Esophagus squamous epithelium (tissue), 5 donors: ENCODE measurements around the gene MKNK1. TPM values are rescaled to one million over a fixed set of nuclear protein-coding genes. Genes with fewer than 3 reads are reported as not detected.
A peak's percentile ranks its signal among the peaks of the same experiment; 100 is the strongest.

Experiments used
- DNase-seq: peaks from one replicate; lab custom pipeline; 2025; lab: John Stamatoyannopoulos, UW
- H3K27ac ChIP-seq, 4 donors: fragments of 200-600 bp; sonication (generic); one replicate each; pipeline ENCODE4 v1.5.1; 2016 to 2019; ENCODE audit warnings: mild to moderate bottlenecking in 1 of 4
- H3K27me3 ChIP-seq, 4 donors: fragments of 200-600 bp; sonication (generic); 1 replicate in 3 of 4; 2 replicates in 1 of 4; pipeline versions ENCODE4 v1.5.1 to v1.6.0; 2017 to 2021; ENCODE audit warnings: antibody characterized with exemption in 1 of 4
- H3K36me3 ChIP-seq, 3 donors: fragments of 200-600 bp; sonication (generic); one replicate each; pipeline ENCODE4 v1.5.1; 2016 to 2019
- H3K4me1 ChIP-seq, 3 donors: fragments of 200-600 bp; sonication (generic); one replicate each; pipeline ENCODE4 v1.5.1; 2017 to 2019
- H3K4me3 ChIP-seq, 4 donors: fragments of 200-600 bp; sonication (generic); 1 replicate in 3 of 4; 2 replicates in 1 of 4; pipeline ENCODE4 v1.5.1; 2016 to 2019; ENCODE audit warnings: mild to moderate bottlenecking in 2 of 4, moderate library complexity in 1 of 4
- H3K9me3 ChIP-seq, 3 donors: fragments of 200-600 bp; sonication (generic); one replicate each; pipeline ENCODE4 v1.5.1; 2016 to 2019
- CTCF ChIP-seq, 6 experiments: fragments of 450-650 bp in 4 of 6; fragments of 200-600 bp in 2 of 6; sonication (generic) in 2 of 6; IDR thresholded peaks; one replicate each; pipeline ENCODE4 v1.5.1; 2016 to 2019; ENCODE audit warnings: antibody characterized with exemption in 6 of 6, mild to moderate bottlenecking in 4 of 6, moderate library complexity in 4 of 6
- POLR2A ChIP-seq, 4 donors: fragments of 450-650 bp; IDR thresholded peaks; one replicate each; pipeline ENCODE4 v1.6.1; 2017; ENCODE audit warnings: antibody characterized with exemption in 4 of 4, mild to moderate bottlenecking in 4 of 4, moderate library complexity in 3 of 4
- WGBS, 2 donors: methylation state at CpG; one replicate each; pipeline ENCODE4 v1.1.5; 2018; 5-methylcytosine and 5-hydroxymethylcytosine counted together
- intact Hi-C: fragments of 100-400 bp; cut with DNase I; formaldehyde crosslinking; loops from one replicate; pipeline ENCODE4 v1.15.0; 2022
- total RNA-seq, 4 donors: library from RNA; depleted of rRNA; stranded (reverse); fragments of >200 nt; gene quantifications; one replicate each; pipeline ENCODE4 v1.1.0, GENCODE V29; 2016
- donor health status: DM: yes; HTN: yes; CAD: no.

MKNK1 gene
- total RNA-seq, 4 donors from 2014 or later = 18.2 to 33.7 (median 33.6) TPM

GRCh38 chr1:46523496-46524353 lies 80.3 kb downstream of the MKNK1 start:
- H3K4me3 ChIP-seq = no peak overlapping the region
- intact Hi-C loops = no loop called here
- H3K4me1 ChIP-seq = peaks cover 15 to 57% (median 22%) of the 10 kb centered on the region in 3 donors
- no peak for TF ChIP-seq POLR2A (IDR thresholded peaks at IDR 0.05)
- no peak for TF ChIP-seq CTCF (IDR thresholded peaks at IDR 0.05)
- 46 to 79% methylated on average over 5 to 7 of the region's 11 CpGs for WGBS, 2 donors
- H3K9me3 ChIP-seq = no peaks in the 10 kb centered on the region
- peaks cover 0 to 48% (median 0%) of the 10 kb centered on the region in 4 donors for H3K27me3 ChIP-seq
- no peaks in the 10 kb centered on the region for H3K36me3 ChIP-seq
- H3K27ac ChIP-seq = peak overlapping the region; percentile 14 to 77 (median 44)
- DNase-seq = no peak

- peaks cover 15 to 57% (median 22%) of the 10 kb centered on the region in 3 donors for H3K4me1 ChIP-seq
- no peaks in the 10 kb centered on the region for H3K9me3 ChIP-seq
- WGBS, 2 donors = 48% methylated on average over 13 of the region's 13 CpGs; no CpG with 5 or more reads in 1 of the 2 donors
- no peak overlapping the region for H3K4me3 ChIP-seq
- peak overlapping the region; percentile 60 to 77 (median 74) for H3K27ac ChIP-seq
- TF ChIP-seq POLR2A (IDR thresholded peaks at IDR 0.05) = no peak
- TF ChIP-seq CTCF (IDR thresholded peaks at IDR 0.05) = no peak
- no peaks in the 10 kb centered on the region for H3K36me3 ChIP-seq
- H3K27me3 ChIP-seq = peaks cover 0 to 50% (median 0%) of the 10 kb centered on the region in 4 donors
- no peak for DNase-seq
- intact Hi-C loops = no loop called here
Measured at GRCh38 chr1:46522969-46523320, 81.1 kb downstream of the MKNK1 start.

GRCh38 chr1:46522184-46522968 lies 81.7 kb downstream of the MKNK1 start:
- no peak overlapping the region for H3K4me3 ChIP-seq
- peaks cover 15 to 62% (median 22%) of the 10 kb centered on the region in 3 donors for H3K4me1 ChIP-seq
- intact Hi-C loops = no loop called here
- WGBS, 2 donors = 9 to 23% methylated on average over 5 to 14 of the region's 16 CpGs
- TF ChIP-seq CTCF (IDR thresholded peaks at IDR 0.05) (no peak), POLR2A (IDR thresholded peaks at IDR 0.05) (no peak)
- no peak for DNase-seq
- peak overlapping the region; percentile 60 to 77 (median 74) for H3K27ac ChIP-seq
- H3K36me3 ChIP-seq = no peaks in the 10 kb centered on the region
- H3K9me3 ChIP-seq = no peaks in the 10 kb centered on the region
- peaks cover 0 to 54% (median 0%) of the 10 kb centered on the region in 4 donors for H3K27me3 ChIP-seq

GRCh38 chr1:46521414-46521813 lies 82.7 kb downstream of the MKNK1 start:
- DNase-seq = no peak
- H3K4me3 ChIP-seq = no peak overlapping the region
- no peak for TF ChIP-seq CTCF (IDR thresholded peaks at IDR 0.05)
- TF ChIP-seq POLR2A (IDR thresholded peaks at IDR 0.05) = no peak
- H3K36me3 ChIP-seq = no peaks in the 10 kb centered on the region
- peaks cover 19 to 72% (median 22%) of the 10 kb centered on the region in 3 donors for H3K4me1 ChIP-seq
- no peaks in the 10 kb centered on the region for H3K9me3 ChIP-seq
- H3K27ac ChIP-seq = peak overlapping the region in 3 of 4 donors; percentile 60 to 77 (median 72)
- intact Hi-C loops = no loop called here
- peaks cover 0 to 51% (median 0%) of the 10 kb centered on the region in 4 donors for H3K27me3 ChIP-seq
- 50 to 81% methylated on average over 2 of the region's 2 CpGs for WGBS, 2 donors
